H9 (cell line): Measurements from ENCODE around the gene ZBTB20. TPM values are rescaled to one million over a fixed set of nuclear protein-coding genes. Genes with fewer than 3 reads are reported as not detected.

ENCODE experiments used
- DNase-seq: peaks from one replicate; pipeline ENCODE4 v3.0.0-alpha.2; 2017
- H2AFZ ChIP-seq: one replicate; pipeline ENCODE4 v1.6.1; 2013; ENCODE audit warnings: mild to moderate bottlenecking, low read length, control low read depth, moderate library complexity
- H2AK5ac ChIP-seq: 2 replicates; pipeline ENCODE4 v1.6.1; 2013; ENCODE audit warnings: low read length, control low read depth, mixed read lengths; ENCODE audit not compliant: insufficient read length
- H2BK120ac ChIP-seq: one replicate; pipeline ENCODE4 v1.6.1; 2013; ENCODE audit warnings: low read depth, mild to moderate bottlenecking, low read length, control low read depth, inconsistent platforms; ENCODE audit not compliant: poor library complexity, severe bottlenecking
- H2BK12ac ChIP-seq: 2 replicates; pipeline ENCODE4 v1.6.1; 2013; ENCODE audit warnings: low read length, control low read depth, mixed read lengths, low read depth; ENCODE audit not compliant: insufficient read length
- H2BK15ac ChIP-seq: 2 replicates; pipeline ENCODE4 v1.6.1; 2013; ENCODE audit warnings: low read depth, low read length, control low read depth
- H2BK20ac ChIP-seq: one replicate; pipeline ENCODE4 v1.6.1; 2013; ENCODE audit warnings: low read depth, mild to moderate bottlenecking, low read length, control low read depth, inconsistent platforms; ENCODE audit not compliant: poor library complexity, severe bottlenecking
- H2BK5ac ChIP-seq: 2 replicates; pipeline ENCODE4 v1.6.1; 2013; ENCODE audit warnings: low read length, control low read depth, mixed read lengths; ENCODE audit not compliant: insufficient read length
- H3K14ac ChIP-seq: 2 replicates; pipeline ENCODE4 v1.6.1; 2013; ENCODE audit warnings: low read length, control low read depth; ENCODE audit not compliant: insufficient read depth
- H3K18ac ChIP-seq: 2 replicates; pipeline ENCODE4 v1.6.1; 2013; ENCODE audit warnings: low read depth, mild to moderate bottlenecking, mixed read lengths, low read length, control low read depth; ENCODE audit not compliant: insufficient read length
- H3K23ac ChIP-seq: 2 replicates; pipeline ENCODE4 v1.6.1; 2013; ENCODE audit warnings: low read length, control low read depth, mixed read lengths, low read depth; ENCODE audit not compliant: insufficient read length
- H3K23me2 ChIP-seq: 2 replicates; pipeline ENCODE4 v1.6.1; 2013; ENCODE audit warnings: low read depth, mild to moderate bottlenecking, mixed read lengths, low read length, control low read depth; ENCODE audit not compliant: insufficient read length, poor library complexity, severe bottlenecking
- H3K27ac ChIP-seq: 2 replicates; pipeline ENCODE4 v1.5.1; 2013; ENCODE audit warnings: low read length, control low read depth, mixed read lengths, low read depth; ENCODE audit not compliant: insufficient read length
- H3K27me3 ChIP-seq: 2 replicates; pipeline ENCODE4 v1.6.1; 2013; ENCODE audit warnings: low read length, control low read depth, inconsistent platforms; ENCODE audit not compliant: insufficient read depth
- H3K4ac ChIP-seq: 2 replicates; pipeline ENCODE4 v1.6.1; 2013; ENCODE audit warnings: low read depth, mild to moderate bottlenecking, control low read depth, inconsistent platforms, low read length, moderate library complexity
- H3K4me1 ChIP-seq: 2 replicates; pipeline ENCODE4 v1.6.1; 2013; ENCODE audit warnings: low read length, control low read depth, inconsistent platforms; ENCODE audit not compliant: insufficient read depth
- H3K4me2 ChIP-seq: 2 replicates; pipeline ENCODE4 v1.6.1; 2013; ENCODE audit warnings: low read length, control low read depth, mixed read lengths; ENCODE audit not compliant: insufficient read length, insufficient read depth
- H3K56ac ChIP-seq: 2 replicates; pipeline ENCODE4 v1.6.1; 2013; ENCODE audit warnings: low read depth, mild to moderate bottlenecking, mixed read lengths, low read length, control low read depth; ENCODE audit not compliant: insufficient read length
- H3K79me1 ChIP-seq: 2 replicates; pipeline ENCODE4 v1.6.1; 2013; ENCODE audit warnings: low read depth, mild to moderate bottlenecking, moderate library complexity, low read length, control low read depth, inconsistent platforms; ENCODE audit not compliant: insufficient read depth, poor library complexity, severe bottlenecking
- H3K79me2 ChIP-seq: 2 replicates; pipeline ENCODE4 v1.6.1; 2013; ENCODE audit warnings: low read length, control low read depth, inconsistent platforms; ENCODE audit not compliant: insufficient read depth
- H3K9ac ChIP-seq: 2 replicates; pipeline ENCODE4 v1.6.1; 2013; ENCODE audit warnings: low read length, control low read depth, mixed read lengths; ENCODE audit not compliant: insufficient read length; ENCODE audit errors: extremely low read depth
- H3K9me3 ChIP-seq: one replicate; pipeline ENCODE4 v1.6.1; 2013; ENCODE audit warnings: low read depth, low read length, inconsistent platforms; ENCODE audit not compliant: control insufficient read depth
- H3T11ph ChIP-seq: one replicate; pipeline ENCODE4 v1.6.1; 2013; ENCODE audit warnings: mild to moderate bottlenecking, low read length, control low read depth, inconsistent platforms
- H4K20me1 ChIP-seq: one replicate; pipeline ENCODE4 v1.6.1; 2013; ENCODE audit not compliant: control insufficient read depth, insufficient read length, insufficient read depth
- H4K5ac ChIP-seq: 2 replicates; pipeline ENCODE4 v1.6.1; 2013; ENCODE audit warnings: low read depth, mild to moderate bottlenecking, mixed read lengths, low read length, control low read depth; ENCODE audit not compliant: insufficient read length
- H4K8ac ChIP-seq: replicated peaks from 2 replicates; pipeline ENCODE4 v1.6.1; 2013; ENCODE audit warnings: low read length, control low read depth, mixed read lengths, low read depth; ENCODE audit not compliant: insufficient read length
- H4K91ac ChIP-seq: 2 replicates; pipeline ENCODE4 v1.6.1; 2013; ENCODE audit warnings: low read depth, mild to moderate bottlenecking, moderate library complexity, mixed read lengths, low read length, control low read depth; ENCODE audit not compliant: insufficient read length
- H3K27ac Mint-ChIP-seq, 3 experiments: 2 replicates in 2 of 3; 3 replicates in 1 of 3; pipeline ENCODE4 v1.8.0; 2020 to 2021; ENCODE audit warnings: mixed read lengths in 3 of 3, mild to moderate bottlenecking in 1 of 3, moderate library complexity in 1 of 3
- H3K27me3 Mint-ChIP-seq: 2 replicates; pipeline ENCODE4 v1.8.0; 2021; ENCODE audit warnings: low read depth, mild to moderate bottlenecking, moderate library complexity, mixed read lengths
- H3K36me3 Mint-ChIP-seq, 3 experiments: 2 replicates in 2 of 3; 3 replicates in 1 of 3; pipeline ENCODE4 v1.8.0; 2020 to 2021; ENCODE audit warnings: low read depth in 3 of 3, mixed read lengths in 3 of 3; ENCODE audit not compliant: insufficient read depth in 1 of 3
- H3K4me1 Mint-ChIP-seq, 2 experiments: 2 replicates each; pipeline ENCODE4 v1.8.0; 2020; ENCODE audit warnings: mixed read lengths in 2 of 2
- H3K4me3 Mint-ChIP-seq, 2 experiments: 2 replicates in 1 of 2; 3 replicates in 1 of 2; pipeline ENCODE4 v1.8.0; 2020 to 2021; ENCODE audit warnings: mild to moderate bottlenecking in 2 of 2, mixed read lengths in 2 of 2, moderate library complexity in 1 of 2
- H3K9me3 Mint-ChIP-seq, 2 experiments: 2 replicates in 1 of 2; 3 replicates in 1 of 2; pipeline ENCODE4 v1.8.0; 2020; ENCODE audit warnings: mild to moderate bottlenecking in 2 of 2, mixed read lengths in 2 of 2, moderate library complexity in 1 of 2
- WGBS: extraction: QIAGEN DNeasy Blood & Tissue Kit; methylation state at CpG from one replicate; pipeline ENCODE4 v1.1.7; 2013; ENCODE audit warnings: missing lambda C conversion rate, low lambda C conversion rate, mixed read lengths; ENCODE audit not compliant: insufficient read length; ENCODE audit errors: extremely low coverage; 5-methylcytosine and 5-hydroxymethylcytosine counted together
- total RNA-seq: library from RNA; stranded (reverse); gene quantifications from 2 replicates; pipeline ENCODE4 v1.2.1, GENCODE V29; 2021
- TF ChIP-seq, protein P1 (sequence below): fragments of 200-600 bp; sonication (generic); conservative IDR thresholded peaks from 3 replicates; pipeline ENCODE4 v1.8.0; 2021; ENCODE audit warnings: antibody characterized with exemption, mild to moderate bottlenecking

Gene ZBTB20
- total RNA-seq, 1 experiment from 2014 or later, result 0.70 TPM

DNA sequence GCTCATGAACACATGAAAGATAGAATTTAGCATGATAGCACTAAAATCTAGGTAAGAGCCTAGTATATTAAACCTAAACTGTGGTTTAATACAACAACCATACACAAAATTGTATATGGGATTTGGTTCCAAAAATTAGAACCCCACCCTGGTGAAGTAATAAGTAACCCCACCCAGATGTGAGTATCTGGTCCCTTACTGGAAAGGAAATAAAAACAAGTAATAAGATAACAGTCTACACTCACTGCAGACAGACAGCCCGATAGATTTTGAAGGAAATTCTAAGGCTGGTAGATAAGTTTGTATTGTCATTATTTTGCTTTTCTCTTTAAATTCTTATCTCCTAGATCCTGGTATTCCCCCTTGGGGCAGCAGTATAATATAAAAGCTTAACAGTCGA, 184.9 kb downstream of the ZBTB20 start:
- H3T11ph ChIP-seq, result no peak overlapping the region
- H2BK20ac ChIP-seq, result no peak overlapping the region
- no peaks in the 10 kb centered on the region for H3K79me2 ChIP-seq
- H3K27ac ChIP-seq, result no peak overlapping the region
- H3K79me1 ChIP-seq, result no peaks in the 10 kb centered on the region
- H2BK12ac ChIP-seq, result no peak overlapping the region
- H3K36me3 Mint-ChIP-seq, result no peaks in the 10 kb centered on the region
- no peak overlapping the region for H3K9ac ChIP-seq
- no peak overlapping the region for H4K5ac ChIP-seq
- H2BK5ac ChIP-seq, result no peak overlapping the region
- no peaks in the 10 kb centered on the region for H4K20me1 ChIP-seq
- no peak overlapping the region for H3K18ac ChIP-seq
- H2AK5ac ChIP-seq, result no peak overlapping the region
- H3K4me1 Mint-ChIP-seq, result no peaks in the 10 kb centered on the region
- H3K23me2 ChIP-seq, result no peaks in the 10 kb centered on the region
- WGBS, result no CpG with 5 or more reads among the region's 2 CpGs
- H3K4me1 ChIP-seq, result no peaks in the 10 kb centered on the region
- H3K27ac Mint-ChIP-seq, result no peak overlapping the region
- TF ChIP-seq, protein P1, sequence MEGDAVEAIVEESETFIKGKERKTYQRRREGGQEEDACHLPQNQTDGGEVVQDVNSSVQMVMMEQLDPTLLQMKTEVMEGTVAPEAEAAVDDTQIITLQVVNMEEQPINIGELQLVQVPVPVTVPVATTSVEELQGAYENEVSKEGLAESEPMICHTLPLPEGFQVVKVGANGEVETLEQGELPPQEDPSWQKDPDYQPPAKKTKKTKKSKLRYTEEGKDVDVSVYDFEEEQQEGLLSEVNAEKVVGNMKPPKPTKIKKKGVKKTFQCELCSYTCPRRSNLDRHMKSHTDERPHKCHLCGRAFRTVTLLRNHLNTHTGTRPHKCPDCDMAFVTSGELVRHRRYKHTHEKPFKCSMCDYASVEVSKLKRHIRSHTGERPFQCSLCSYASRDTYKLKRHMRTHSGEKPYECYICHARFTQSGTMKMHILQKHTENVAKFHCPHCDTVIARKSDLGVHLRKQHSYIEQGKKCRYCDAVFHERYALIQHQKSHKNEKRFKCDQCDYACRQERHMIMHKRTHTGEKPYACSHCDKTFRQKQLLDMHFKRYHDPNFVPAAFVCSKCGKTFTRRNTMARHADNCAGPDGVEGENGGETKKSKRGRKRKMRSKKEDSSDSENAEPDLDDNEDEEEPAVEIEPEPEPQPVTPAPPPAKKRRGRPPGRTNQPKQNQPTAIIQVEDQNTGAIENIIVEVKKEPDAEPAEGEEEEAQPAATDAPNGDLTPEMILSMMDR, result no peak
- no peaks in the 10 kb centered on the region for H3K9me3 ChIP-seq
- no peak overlapping the region for H3K4me2 ChIP-seq
- no peak overlapping the region for H4K8ac ChIP-seq
- no peak overlapping the region for H4K91ac ChIP-seq
- no peaks in the 10 kb centered on the region for H3K9me3 Mint-ChIP-seq
- no peak overlapping the region for H3K23ac ChIP-seq
- H2AFZ ChIP-seq, result no peak overlapping the region
- DNase-seq, result no peak
- no peak overlapping the region for H3K4me3 Mint-ChIP-seq
- H2BK120ac ChIP-seq, result no peak overlapping the region
- H3K27me3 ChIP-seq, result no peaks in the 10 kb centered on the region
- H3K14ac ChIP-seq, result no peak overlapping the region
- no peaks in the 10 kb centered on the region for H3K27me3 Mint-ChIP-seq
- H2BK15ac ChIP-seq, result no peak overlapping the region
- H3K56ac ChIP-seq, result no peak overlapping the region
- H3K4ac ChIP-seq, result no peak overlapping the region
